GM18909 (cell line): ENCODE measurements around the gene LATS2.
A peak's percentile ranks its signal among the peaks of the same experiment; 100 is the strongest.

Source experiments
- ATAC-seq: cut with Tn5 transposase; IDR thresholded peaks from one replicate; pipeline ENCODE4 v1.9.1; 2021; ENCODE audit warnings: mild to moderate bottlenecking; ENCODE audit not compliant: unreplicated experiment, poor library complexity

LATS2 gene

DNA sequence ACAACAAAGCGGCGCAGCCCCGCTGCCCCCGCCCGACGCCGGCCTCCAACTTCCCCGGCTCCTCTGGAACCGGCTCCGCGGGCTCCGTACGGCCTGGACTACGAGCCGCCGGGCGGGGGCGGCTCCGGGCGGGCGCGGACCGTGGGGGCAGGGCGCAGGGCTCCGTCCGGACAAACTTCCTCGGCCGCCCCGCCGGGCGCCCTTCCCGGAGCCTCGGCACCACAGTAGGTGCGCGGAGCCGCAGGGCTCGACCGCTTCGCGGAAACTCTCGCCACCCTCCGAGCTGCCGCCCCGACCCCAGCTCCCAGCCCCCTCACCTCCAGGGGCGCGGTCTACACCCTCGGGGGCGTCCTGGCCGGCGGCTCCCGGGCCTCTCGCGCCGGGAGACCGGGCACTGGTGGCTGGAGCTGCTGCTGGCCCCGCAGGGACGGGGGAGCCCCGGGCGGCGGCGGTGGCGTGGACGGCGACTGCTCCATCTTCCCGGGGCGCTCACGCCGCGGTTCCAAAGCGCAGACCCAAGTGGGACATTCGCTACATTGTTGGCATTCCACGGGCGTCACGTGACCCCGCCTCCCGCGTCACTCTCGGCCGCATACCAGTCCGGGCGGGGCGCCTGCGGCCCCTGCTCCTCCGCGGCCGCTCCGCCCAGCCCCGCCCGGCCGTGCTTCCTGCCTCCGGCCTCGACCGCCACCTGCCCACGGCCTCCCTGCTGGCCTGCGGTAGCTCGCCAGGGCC lies at the start of gene LATS2:
LATS2 (minus strand) TSS at position 558 of the 735 bp plus-strand sequence. CDS start 15,560 bp downstream, outside the sequence.
- ATAC-seq: peak; percentile 89

DNA sequence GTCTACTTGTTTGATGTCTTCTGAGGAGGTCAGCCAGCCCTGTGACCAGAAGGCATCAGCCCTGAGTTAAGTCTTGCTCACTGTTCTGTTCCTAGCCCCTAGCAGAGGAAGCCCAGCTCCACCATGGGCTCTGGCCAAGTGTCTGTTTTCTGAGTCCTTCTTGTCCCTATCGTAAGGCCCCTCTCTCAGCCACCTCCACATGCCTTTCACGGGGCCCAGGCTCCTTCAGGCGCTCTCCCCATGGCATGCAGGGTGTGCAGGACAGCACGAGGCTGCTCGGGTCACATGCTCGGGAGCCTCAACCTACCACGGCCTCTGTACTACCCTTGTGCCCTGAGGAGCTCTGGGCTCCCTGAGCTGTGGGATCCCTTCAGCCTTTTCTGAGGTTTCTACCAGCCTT lies 47.8 kb upstream of the LATS2 start:
- no peak for ATAC-seq

- ATAC-seq: no peak
Observed at GRCh38 chr13:21106089-21106488, 44.7 kb upstream of the LATS2 start.

- no peak for ATAC-seq
Observed at GRCh38 chr13:21104199-21105019, 43.0 kb upstream of the LATS2 start.

GRCh38 chr13:21101865-21102576 lies 40.6 kb upstream of the LATS2 start:
- ATAC-seq: no peak

DNA sequence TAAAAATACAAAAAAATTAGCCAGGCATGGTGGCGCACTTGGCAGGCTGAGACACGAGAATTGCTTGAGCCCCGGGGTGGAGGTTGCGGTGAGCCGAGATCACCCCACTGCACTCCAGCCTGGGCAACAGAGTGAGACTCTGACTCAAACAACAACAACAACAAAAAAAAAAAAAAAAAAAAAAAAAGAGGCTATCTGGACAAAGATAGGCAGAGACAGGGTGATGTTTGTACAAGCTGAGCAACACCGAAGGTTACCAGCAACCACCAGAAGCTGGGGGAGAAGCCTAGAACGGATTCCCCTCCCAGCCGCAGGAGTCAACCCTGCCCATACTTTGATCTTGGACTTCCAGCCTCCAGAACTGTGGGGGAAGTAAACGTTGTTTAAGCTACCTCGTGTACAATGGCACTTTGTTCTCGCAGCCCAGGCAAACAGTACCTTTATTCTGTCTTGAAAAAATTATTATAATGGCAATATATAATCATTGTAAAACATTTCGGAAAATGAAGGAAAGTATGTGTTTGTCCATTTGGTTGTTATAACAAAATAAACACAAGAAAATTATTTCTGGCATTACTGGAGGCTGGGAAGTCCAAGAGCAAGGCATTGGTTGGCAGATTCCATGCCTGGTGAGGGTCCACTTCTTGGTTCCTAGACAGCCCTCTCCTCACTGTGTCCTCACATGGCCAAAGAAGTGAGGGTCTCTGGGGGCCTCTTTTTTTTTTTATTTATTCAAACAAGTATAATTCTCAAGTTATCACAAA lies 39.8 kb upstream of the LATS2 start:
- no peak for ATAC-seq

DNA sequence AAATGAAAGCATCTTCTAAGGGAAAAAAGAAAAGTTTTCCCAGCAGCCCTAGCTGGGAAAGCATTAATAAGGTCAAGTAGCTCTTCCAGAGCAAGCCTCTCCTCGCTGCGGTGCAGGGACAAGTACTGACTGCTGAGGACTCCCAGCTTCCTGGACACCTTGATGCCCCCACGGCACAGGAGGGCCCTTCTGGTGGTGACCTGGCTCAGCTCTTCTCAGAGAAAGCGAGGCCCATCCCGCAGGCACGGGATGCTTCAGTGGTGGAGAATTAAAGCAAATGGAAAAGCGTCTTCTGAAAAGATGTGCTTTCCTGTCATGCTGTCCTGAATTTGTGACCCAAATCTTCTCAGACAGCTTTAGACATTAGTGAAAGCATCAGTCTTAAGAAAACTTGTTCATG lies 38.8 kb upstream of the LATS2 start:
- no peak for ATAC-seq

GRCh38 chr13:21095311-21095710 lies 33.9 kb upstream of the LATS2 start:
- ATAC-seq: no peak

DNA sequence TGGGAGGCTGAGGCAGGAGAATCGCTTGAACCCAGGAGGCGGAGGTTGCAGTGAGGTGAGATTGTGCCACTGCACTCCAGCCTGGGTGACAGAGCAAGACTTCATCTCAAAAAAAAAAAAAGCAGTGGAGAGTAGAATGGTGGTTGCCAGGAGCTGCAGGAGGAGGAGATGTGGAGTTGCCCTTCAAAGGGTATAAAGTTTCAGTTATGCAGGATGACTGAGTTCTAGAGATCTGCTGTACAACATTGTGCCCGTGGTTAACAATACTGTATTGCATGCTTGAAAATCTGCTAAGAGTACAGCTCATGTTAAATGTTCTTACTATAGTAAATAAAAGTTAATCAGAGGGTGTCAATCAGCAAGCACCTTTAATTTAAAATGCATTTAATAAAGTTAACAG lies 28.4 kb upstream of the LATS2 start:
- ATAC-seq: no peak

- no peak for ATAC-seq
Observed at GRCh38 chr13:21088534-21088933, 27.1 kb upstream of the LATS2 start.

DNA sequence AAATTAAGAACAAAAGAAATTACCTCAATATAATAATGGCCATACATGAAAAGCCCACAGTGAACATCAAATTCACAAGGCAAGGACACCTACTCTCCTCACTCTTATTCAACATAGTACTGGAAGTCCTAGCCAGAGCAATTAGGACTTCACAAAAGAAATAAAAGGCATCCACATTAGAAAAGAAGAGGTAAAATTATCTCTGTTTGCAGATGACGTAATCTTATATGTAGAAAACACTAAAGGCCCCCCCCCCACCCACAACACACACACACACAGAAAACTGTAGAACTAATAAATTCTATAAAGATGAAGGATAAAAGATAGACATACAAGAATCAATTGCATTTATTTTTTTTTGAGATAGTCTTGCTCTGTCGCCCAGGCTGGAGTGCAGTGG lies 25.5 kb upstream of the LATS2 start:
- no peak for ATAC-seq

DNA sequence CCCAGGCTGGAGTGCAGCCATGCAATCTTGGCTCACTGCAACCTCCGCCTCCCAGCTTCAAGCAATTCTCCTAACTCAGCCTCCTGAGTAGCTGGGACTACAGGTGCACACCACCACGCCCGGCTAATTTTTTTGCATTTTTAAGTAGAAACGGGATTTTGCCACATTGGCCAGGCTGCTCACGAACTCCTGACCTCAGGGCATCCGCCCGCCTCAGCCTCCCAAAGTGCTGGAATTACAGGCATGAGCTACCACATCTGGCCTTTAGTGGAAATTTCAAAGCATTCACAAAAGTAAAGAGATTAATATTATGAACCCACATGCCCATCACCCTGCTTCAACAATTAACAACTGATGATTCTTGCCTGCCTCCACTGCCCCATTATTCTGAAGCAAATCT lies 20.5 kb upstream of the LATS2 start:
- ATAC-seq: no peak

GRCh38 chr13:21080593-21080891 lies 19.2 kb upstream of the LATS2 start:
- ATAC-seq: no peak

DNA sequence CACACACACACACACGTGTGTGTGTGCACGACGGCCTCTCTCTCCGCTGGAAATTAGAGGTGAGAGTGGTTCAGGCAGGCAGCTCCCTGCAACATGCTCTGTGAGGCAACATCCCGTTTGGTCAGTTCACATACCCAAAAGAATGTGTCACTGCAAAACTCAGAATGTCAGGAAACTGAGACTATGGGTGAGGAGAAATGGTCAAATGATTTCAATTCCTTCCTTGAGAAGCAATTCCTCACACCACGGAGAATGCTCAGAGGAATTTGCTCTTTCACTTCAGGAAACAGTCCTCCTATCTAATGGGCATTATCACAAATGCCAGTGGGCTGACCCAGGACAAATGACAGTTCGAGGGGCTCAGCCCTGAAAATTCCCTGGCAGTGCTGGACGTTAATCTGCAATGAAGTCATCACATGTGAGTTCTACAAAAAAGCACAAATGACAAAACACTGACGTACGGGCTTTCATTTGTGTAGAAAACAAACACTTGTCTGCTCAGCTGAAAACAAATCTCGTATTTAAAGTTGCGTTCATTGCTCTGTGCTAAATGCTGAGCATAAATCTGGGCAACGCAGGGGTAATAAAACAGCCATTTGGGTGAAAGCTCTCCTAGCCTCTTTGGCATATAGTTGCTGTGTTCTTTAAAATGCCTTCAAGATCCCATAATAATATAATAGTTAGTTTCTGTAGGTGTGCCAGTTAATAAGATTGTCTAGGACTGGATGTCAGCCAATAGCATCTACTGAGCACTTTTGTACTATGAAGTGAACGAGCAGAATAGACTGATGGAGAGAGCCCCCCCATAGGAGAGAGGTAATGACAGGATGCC lies 18.6 kb upstream of the LATS2 start:
- ATAC-seq: no peak

GRCh38 chr13:21079221-21079620 lies 17.8 kb upstream of the LATS2 start:
- ATAC-seq: no peak

- no peak for ATAC-seq
Observed at GRCh38 chr13:21078501-21078900, 17.1 kb upstream of the LATS2 start.

DNA sequence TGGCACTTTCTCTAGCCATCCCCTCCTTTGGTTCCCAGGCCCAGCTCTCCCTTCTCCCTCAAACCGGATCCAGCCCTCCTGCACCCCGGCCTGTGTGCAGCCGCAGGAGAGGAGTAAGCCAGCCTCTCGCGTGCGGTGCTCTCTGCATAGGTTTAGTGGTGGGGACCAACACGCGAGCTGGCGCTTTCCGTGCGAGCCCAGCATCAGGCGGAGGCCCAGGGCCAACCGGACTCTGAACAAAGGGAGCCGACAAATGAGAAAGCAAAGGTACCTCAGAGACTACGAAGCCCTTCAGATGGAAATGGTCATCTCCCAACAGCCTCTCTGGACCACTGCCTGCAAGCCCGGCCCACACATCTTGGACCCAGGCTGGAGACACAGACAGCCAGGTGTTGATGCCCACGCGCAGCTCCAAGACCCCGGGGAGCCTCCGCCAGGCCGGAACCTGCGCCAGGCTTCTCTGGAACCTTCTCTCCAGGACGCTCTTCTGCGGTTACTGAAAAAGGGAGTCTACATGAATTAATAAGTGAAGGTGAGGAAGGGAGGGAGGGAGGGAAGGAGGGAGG lies 16.5 kb upstream of the LATS2 start:
- ATAC-seq: no peak

DNA sequence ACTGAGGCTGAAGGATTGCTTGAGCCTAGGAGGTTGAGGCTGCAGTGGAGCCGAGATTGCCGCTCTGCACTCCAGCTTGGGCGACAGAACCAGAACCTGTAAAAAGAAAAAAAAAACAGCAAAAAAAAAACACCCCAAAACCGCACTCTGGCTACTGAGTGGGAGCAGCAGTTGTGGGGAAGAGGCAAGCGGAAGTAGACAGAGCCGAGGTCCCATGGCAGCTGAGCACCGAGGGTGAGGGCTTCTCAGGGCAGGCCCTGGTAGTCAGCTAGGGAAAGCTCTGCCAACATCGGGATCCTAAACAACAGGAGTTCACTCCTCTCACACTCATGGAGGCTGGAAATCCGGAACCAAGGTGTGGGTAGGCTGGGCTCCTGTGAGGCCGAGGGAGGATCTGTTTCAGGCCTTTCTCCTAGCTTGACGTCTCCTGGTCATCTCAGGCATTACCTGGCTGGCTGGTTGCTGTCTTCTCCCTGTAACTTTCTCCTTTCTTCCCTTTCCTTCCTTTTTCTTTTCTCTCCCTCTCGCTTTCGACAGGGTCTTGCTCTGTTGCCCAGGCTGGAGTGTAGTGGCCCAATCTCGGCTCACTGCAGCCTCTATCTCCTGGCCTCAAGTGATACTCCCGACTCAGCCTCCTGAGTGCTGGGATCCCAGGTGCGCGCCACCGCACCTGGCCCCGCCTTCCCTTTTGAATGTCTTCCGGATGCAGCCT lies 15.8 kb upstream of the LATS2 start:
- no peak for ATAC-seq

DNA sequence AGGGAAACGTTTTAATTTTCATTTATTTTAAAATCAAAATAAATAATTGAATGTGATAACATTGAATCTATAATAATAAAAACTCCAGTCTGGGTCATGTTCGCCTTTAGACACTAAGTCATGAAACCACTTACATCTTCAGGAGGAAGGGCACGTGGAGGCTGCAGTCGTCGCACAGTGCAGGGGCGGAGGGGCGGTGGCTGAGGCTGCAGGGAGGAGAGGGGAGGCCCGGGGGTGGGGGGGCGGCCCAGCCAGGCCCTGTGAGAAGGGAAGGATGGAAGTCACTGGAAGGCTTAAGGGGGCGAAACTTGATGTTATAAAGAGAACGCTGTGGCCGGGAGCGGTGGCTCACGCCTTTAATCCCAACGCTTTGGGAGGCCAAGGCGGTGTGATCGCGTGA lies 14.9 kb upstream of the LATS2 start:
- ATAC-seq: no peak
